Skin of body (tissue), 2 donors: Measurements from ENCODE around the gene OR12D2. TPM values are rescaled to one million over a fixed set of nuclear protein-coding genes. Genes with fewer than 3 reads are reported as not detected.
"Not testable (repeated sequence)": the region's sequence is repeated elsewhere in the genome, so short reads cannot be mapped to it uniquely, and the experiment has no call there.

Experiments
- DNase-seq: peaks from one replicate; lab custom pipeline; 2025; lab: John Stamatoyannopoulos, UW
- total RNA-seq: library from RNA; depleted of rRNA; stranded (reverse); fragments of >200 nt; gene quantifications from one replicate; pipeline ENCODE4 v1.2.3, GENCODE V29; 2014

The OR12D2 gene
- total RNA-seq: not detected

- DNase-seq: no peak
Measured at GRCh38 chr6:29395331-29395730, at the start of gene OR12D2. Gene OR12D2 (plus strand): TSS chr6:29395631. CDS start chr6:29396700, 1,069 bp downstream.

- DNase-seq: not testable (repeated sequence)
Measured at GRCh38 chr6:29349348-29349747, 46.1 kb upstream of the OR12D2 start.

GRCh38 chr6:29354980-29355379, 40.5 kb upstream of the OR12D2 start:
- DNase-seq: no peak

DNA sequence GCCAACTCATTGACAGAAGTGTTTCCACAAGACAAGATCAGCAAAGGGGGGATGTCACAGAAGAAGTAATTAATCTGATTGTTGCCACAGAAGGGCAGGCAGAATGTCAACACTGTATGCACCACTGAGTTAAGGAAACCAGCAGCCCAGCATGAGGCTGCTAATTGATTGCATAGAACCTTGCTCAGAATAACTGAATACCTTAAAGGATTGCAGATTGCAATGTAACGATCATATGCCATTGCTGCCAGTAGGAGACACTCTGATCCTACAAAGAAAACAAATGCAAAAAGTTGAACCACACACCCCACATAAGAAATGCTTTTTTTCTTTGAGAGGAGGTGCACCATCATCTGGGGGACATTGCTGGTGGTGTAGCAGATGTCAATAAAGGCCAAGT, 39.8 kb upstream of the OR12D2 start:
- no peak for DNase-seq

- no peak for DNase-seq
Measured at GRCh38 chr6:29368765-29369164, 26.7 kb upstream of the OR12D2 start, which contains the start of gene OR5V1. Gene OR5V1 (minus strand): TSS chr6:29368865. CDS start chr6:29356195, 12,670 bp downstream.

- DNase-seq: no peak
Measured at GRCh38 chr6:29375191-29375590, 20.2 kb upstream of the OR12D2 start, which contains the start of gene OR12D3. Gene OR12D3 (minus strand): TSS chr6:29375291. CDS start chr6:29375287, 4 bp downstream.

- no peak for DNase-seq
Measured at GRCh38 chr6:29376003-29376402, 19.4 kb upstream of the OR12D2 start.

GRCh38 chr6:29388533-29388932, 6.9 kb upstream of the OR12D2 start:
- DNase-seq: no peak

GRCh38 chr6:29399525-29399924, 4.1 kb downstream of the OR12D2 start:
- no peak for DNase-seq

DNA sequence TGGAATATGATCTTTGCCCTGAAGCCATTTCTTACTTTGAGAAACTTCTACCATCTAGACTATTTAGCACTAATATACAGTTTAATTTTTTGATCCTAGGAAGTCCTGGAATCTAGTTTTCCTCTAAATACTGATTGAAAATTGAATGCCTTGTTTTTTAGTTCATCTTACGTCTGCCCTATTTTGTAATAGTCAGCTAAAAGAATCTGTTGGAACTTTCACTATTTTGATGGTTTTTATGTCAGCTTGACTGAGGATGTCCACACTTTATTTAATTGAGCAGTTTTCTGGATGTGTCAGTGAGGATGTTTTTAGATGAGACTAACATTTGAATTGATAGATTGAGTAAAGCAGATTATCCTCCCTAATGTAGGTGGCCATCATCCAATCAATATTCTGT, 8.4 kb downstream of the OR12D2 start:
- DNase-seq: no peak

GRCh38 chr6:29414588-29414987, 19.2 kb downstream of the OR12D2 start, which contains the start of gene OR12D1:
Gene OR12D1 (plus strand): TSS chr6:29414928.
- no peak for DNase-seq

GRCh38 chr6:29419516-29419915, 24.1 kb downstream of the OR12D2 start:
- no peak for DNase-seq

DNA sequence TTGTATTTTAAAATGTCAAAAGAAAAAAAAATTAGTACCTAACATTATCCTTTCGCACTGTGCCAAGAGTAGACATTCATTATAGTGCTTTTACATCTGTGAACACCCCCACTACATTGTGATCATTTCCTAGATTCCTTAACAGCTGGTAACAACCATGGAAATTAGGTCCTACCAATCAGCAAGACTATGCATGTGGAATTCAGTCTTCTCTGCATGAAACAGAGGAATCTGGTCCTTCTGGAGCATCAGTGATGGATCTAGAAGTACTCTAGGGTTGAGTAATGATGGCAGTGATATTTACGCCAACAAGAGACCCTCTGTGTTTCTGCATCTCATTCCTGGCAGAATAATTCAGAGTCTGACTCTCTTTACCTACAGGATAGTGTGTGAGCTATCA, 28.7 kb downstream of the OR12D2 start:
- no peak for DNase-seq

DNA sequence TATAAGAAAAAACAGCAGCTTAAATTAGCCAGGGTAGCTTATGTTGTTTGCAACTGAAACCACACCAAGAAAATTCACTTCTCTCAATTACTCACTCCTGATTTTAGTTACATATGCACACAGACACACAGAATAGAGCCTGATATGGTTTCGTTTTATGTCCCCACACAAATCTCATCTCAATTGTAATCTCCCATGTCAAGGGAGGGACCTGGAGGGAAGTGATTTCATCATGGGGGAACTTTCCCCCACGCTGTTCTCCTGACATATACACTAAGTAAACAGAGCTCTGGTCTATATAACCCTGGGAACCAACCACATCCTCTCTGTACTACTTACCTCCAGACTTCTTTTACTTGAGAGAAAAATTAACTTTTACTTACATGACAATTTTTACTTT, 29.1 kb downstream of the OR12D2 start:
- no peak for DNase-seq

DNA sequence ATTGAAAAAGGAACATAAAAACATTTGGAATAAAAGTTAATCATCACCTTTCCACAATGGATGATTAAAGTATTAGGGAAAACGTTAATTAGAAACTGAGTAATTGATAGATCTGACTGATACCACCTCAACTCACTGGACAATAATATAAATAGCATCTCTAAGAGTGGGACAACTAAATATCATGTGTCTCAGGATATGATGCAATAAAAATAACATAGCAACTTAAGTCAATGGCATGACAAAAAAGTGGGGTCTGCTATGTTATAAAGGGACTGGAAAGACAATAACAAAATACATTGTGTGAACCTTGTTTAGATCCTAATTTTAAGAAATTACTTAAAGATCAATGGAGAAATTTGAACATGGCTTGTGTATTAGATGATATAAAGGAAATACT, 29.6 kb downstream of the OR12D2 start:
- no peak for DNase-seq

- DNase-seq: no peak
Measured at GRCh38 chr6:29426654-29427053, 31.2 kb downstream of the OR12D2 start.

GRCh38 chr6:29436730-29437129, 41.3 kb downstream of the OR12D2 start:
- not testable (repeated sequence) for DNase-seq

DNA sequence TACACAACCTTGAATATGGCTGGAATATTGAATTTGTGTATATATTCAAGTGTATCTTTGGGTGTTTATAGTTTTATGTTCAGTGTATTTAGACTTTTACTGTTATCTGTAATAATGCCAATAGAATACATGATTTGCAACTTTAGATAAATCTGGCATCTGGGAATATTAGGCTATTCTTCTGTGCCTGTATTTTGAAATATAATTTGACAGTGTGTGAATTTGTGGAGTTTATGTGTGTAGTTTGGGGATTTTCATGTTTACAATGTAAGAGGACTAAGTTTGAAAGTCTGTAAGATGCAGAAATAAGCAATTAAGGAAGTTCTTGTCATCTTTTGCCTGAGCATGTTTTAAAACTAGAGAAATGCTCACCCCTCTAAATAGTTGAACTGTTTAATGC, 43.6 kb downstream of the OR12D2 start, which contains the start of gene OR10C1:
TSS of gene OR10C1 (plus strand) at position 301 of the 400 bp plus-strand sequence. CDS start 710 bp downstream, outside the sequence.
- DNase-seq: no peak

- no peak for DNase-seq
Measured at GRCh38 chr6:29442719-29443118, 47.3 kb downstream of the OR12D2 start.

GRCh38 chr6:29444031-29444430, 48.6 kb downstream of the OR12D2 start:
- DNase-seq: not testable (repeated sequence)
